Stimulated activated CD8-positive, alpha-beta memory T cell treated with anti-CD3 and anti-CD28 coated beads, Interleukin-4, amount 100 ng/mL, for 48 hours (primary cell): ENCODE results near the gene RAB3A.

Source experiments
- DNase-seq: peaks from one replicate; pipeline ENCODE4 v3.0.0-alpha.2; 2020

RAB3A gene

GRCh38 chr19:18147396-18147795 is 56.4 kb downstream of the RAB3A start:
- DNase-seq = no peak
